ENCODE data around the gene PPP1R12C.
A peak's percentile ranks its signal among the peaks of the same experiment; 100 is the strongest.

The PPP1R12C gene

GRCh38 chr19:55116859-55117662, at the start of gene PPP1R12C:
TSS of gene PPP1R12C (minus strand) at chr19:55117637. CDS start at chr19:55117543, 94 bp downstream.
- peak within 1 kb of the TSS; percentile 74 for H3K27ac ChIP-seq
- no peak for TF ChIP-seq CTCF (conservative IDR thresholded peaks at IDR 0.05)
- TF ChIP-seq ZFX (IDR thresholded peaks at IDR 0.05): 0 out of 2 replicates have a peak, but pooled peaks have one; percentile 12

- TF ChIP-seq ZFX (IDR thresholded peaks at IDR 0.05) (no peak), CTCF (conservative IDR thresholded peaks at IDR 0.05) (no peak)
- H3K27ac ChIP-seq: peak within 1 kb of the TSS; percentile 61
Measured at GRCh38 chr19:55166530-55167268, 49.3 kb upstream of the PPP1R12C start, which contains the start of gene DNAAF3. TSS of gene DNAAF3 (minus strand) at chr19:55166613. CDS start at chr19:55166413, 200 bp downstream.

- no peak for TF ChIP-seq ZFX (IDR thresholded peaks at IDR 0.05)
- peak; percentile 91 for TF ChIP-seq CTCF (conservative IDR thresholded peaks at IDR 0.05)
- peak overlapping the region; percentile 61; the same call in 1 of the 2 replicates for H3K27ac ChIP-seq
Measured at GRCh38 chr19:55165952-55166529, 48.6 kb upstream of the PPP1R12C start.

- H3K27ac ChIP-seq: no peak overlapping the region
- no peak for TF ChIP-seq CTCF (conservative IDR thresholded peaks at IDR 0.05)
- no peak for TF ChIP-seq ZFX (IDR thresholded peaks at IDR 0.05)
Measured at GRCh38 chr19:55161571-55162322, 44.3 kb upstream of the PPP1R12C start.

- no peak overlapping the region for H3K27ac ChIP-seq
- TF ChIP-seq CTCF (conservative IDR thresholded peaks at IDR 0.05): peak; percentile 24; the same call in 1 of the 2 replicates
- TF ChIP-seq ZFX (IDR thresholded peaks at IDR 0.05): no peak
Measured at GRCh38 chr19:55160986-55161365, 43.5 kb upstream of the PPP1R12C start.

GRCh38 chr19:55160128-55160985, 42.9 kb upstream of the PPP1R12C start:
- TF ChIP-seq CTCF (conservative IDR thresholded peaks at IDR 0.05) (peak; percentile 99), ZFX (IDR thresholded peaks at IDR 0.05) (no peak)
- no peak overlapping the region for H3K27ac ChIP-seq
